Neural cell (in vitro differentiated cells): Measurements from ENCODE around the gene TUBB2A. TPM values are rescaled to one million over a fixed set of nuclear protein-coding genes. Genes with fewer than 3 reads are reported as not detected.
A peak's percentile ranks its signal among the peaks of the same experiment; 100 is the strongest.

Experiments
- H2AFZ ChIP-seq: fragments of 200-600, 300-800 bp; sonication (generic), shearing (Covaris generic); 2 replicates; pipeline ENCODE4 v1.6.0; 2014; ENCODE audit warnings: low read depth, mild to moderate bottlenecking, antibody characterized with exemption, low read length, moderate library complexity
- H3F3A ChIP-seq: fragments of 200-600 bp; shearing (Covaris generic); 2 replicates; pipeline ENCODE4 v1.6.1; 2016; ENCODE audit warnings: mild to moderate bottlenecking, moderate library complexity, mixed read lengths, antibody characterized with exemption, low read length; ENCODE audit not compliant: insufficient read depth, poor library complexity, severe bottlenecking
- H3K27ac ChIP-seq: fragments of 200-600, 300-800 bp; sonication (generic), shearing (Covaris generic); 2 replicates; pipeline ENCODE4 v1.5.1; 2014; ENCODE audit warnings: mild to moderate bottlenecking, low read length, moderate library complexity
- H3K27me3 ChIP-seq: fragments of 300-800, 200-600 bp; sonication (generic), shearing (Covaris generic); 2 replicates; pipeline ENCODE4 v1.6.0; 2014; ENCODE audit warnings: mild to moderate bottlenecking, low read depth, low read length, moderate library complexity; ENCODE audit not compliant: insufficient read depth
- H3K36me3 ChIP-seq: fragments of 300-800, 200-600 bp; sonication (generic), shearing (Covaris generic); 2 replicates; pipeline ENCODE4 v1.5.1; 2014; ENCODE audit warnings: mild to moderate bottlenecking, antibody characterized with exemption, low read length, moderate library complexity; ENCODE audit not compliant: insufficient read depth
- H3K4me2 ChIP-seq: fragments of 300-800, 200-600 bp; sonication (generic), shearing (Covaris generic); 2 replicates; pipeline ENCODE4 v1.6.0; 2014; ENCODE audit warnings: mild to moderate bottlenecking, low read length
- H3K4me3 ChIP-seq: fragments of 300-800, 200-600 bp; sonication (generic), shearing (Covaris generic); 2 replicates; pipeline ENCODE4 v1.5.1; 2014; ENCODE audit warnings: mild to moderate bottlenecking, low read length, moderate library complexity
- H3K79me2 ChIP-seq: fragments of 200-600 bp; shearing (Covaris generic); replicated peaks from 2 replicates; pipeline ENCODE4 v1.6.0; 2014; ENCODE audit warnings: mild to moderate bottlenecking, low read length, moderate library complexity; ENCODE audit not compliant: insufficient read depth
- H3K9ac ChIP-seq: fragments of 300-800, 200-600 bp; sonication (generic), shearing (Covaris generic); 2 replicates; pipeline ENCODE4 v1.6.1; 2016; ENCODE audit warnings: mild to moderate bottlenecking, low read length, mixed read lengths
- H3K9me2 ChIP-seq: fragments of 200-600 bp; shearing (Covaris generic); 2 replicates; pipeline ENCODE4 v1.6.1; 2016; ENCODE audit warnings: mild to moderate bottlenecking, low read length, mixed read lengths; ENCODE audit not compliant: insufficient read depth
- H3K9me3 ChIP-seq: fragments of 200-600, 300-800 bp; sonication (generic), shearing (Covaris generic); 2 replicates; pipeline ENCODE4 v1.6.1; 2016; ENCODE audit warnings: mild to moderate bottlenecking, mixed run types, low read length, moderate library complexity, mixed read lengths
- H4K20me1 ChIP-seq: fragments of 200-600 bp; shearing (Covaris generic); 2 replicates; pipeline ENCODE4 v1.6.1; 2016; ENCODE audit warnings: mild to moderate bottlenecking, mixed run types; ENCODE audit not compliant: insufficient read depth
- CTCF ChIP-seq: fragments of 450-650 bp; IDR thresholded peaks from 2 replicates; pipeline ENCODE4 v1.5.1; 2014; ENCODE audit warnings: antibody characterized with exemption, mild to moderate bottlenecking, moderate library complexity; ENCODE audit not compliant: poor library complexity, severe bottlenecking
- EP300 ChIP-seq: fragments of 450-650 bp; conservative IDR thresholded peaks from 2 replicates; pipeline ENCODE4 v1.6.1; 2014; ENCODE audit warnings: antibody characterized with exemption, mild to moderate bottlenecking, moderate library complexity; ENCODE audit not compliant: poor library complexity, severe bottlenecking
- EZH2 ChIP-seq: fragments of 200-600, 300-800 bp; shearing (Covaris generic), sonication (generic); IDR thresholded peaks from 2 replicates; pipeline ENCODE4 v1.6.1; 2014; ENCODE audit warnings: antibody characterized with exemption, low read length, borderline replicate concordance, mild to moderate bottlenecking; ENCODE audit not compliant: insufficient read depth, poor library complexity, severe bottlenecking
- MXI1 ChIP-seq: fragments of 450-650 bp; conservative IDR thresholded peaks from 2 replicates; pipeline ENCODE4 v1.6.1; 2014; ENCODE audit warnings: antibody characterized with exemption, mild to moderate bottlenecking; ENCODE audit not compliant: poor library complexity, severe bottlenecking
- POLR2AphosphoS5 ChIP-seq: IDR thresholded peaks from 2 replicates; pipeline ENCODE4 v1.6.1; 2012
- RAD21 ChIP-seq: fragments of 450-650 bp; conservative IDR thresholded peaks from 2 replicates; pipeline ENCODE4 v1.6.1; 2014; ENCODE audit warnings: antibody characterized with exemption, mild to moderate bottlenecking, moderate library complexity
- SMC3 ChIP-seq: fragments of 450-650 bp; conservative IDR thresholded peaks from 2 replicates; pipeline ENCODE4 v1.6.1; 2014; ENCODE audit warnings: antibody characterized with exemption, mild to moderate bottlenecking, moderate library complexity; ENCODE audit not compliant: poor library complexity
- TAF1 ChIP-seq: IDR thresholded peaks from 2 replicates; pipeline ENCODE4 v1.6.1; 2012; ENCODE audit warnings: low read depth
- polyA plus RNA-seq: library from polyadenylated mRNA; depleted of rRNA; stranded (reverse); fragments of >200 nt; gene quantifications from 2 replicates; pipeline ENCODE4 v1.2.3, GENCODE V29; 2014
- TF ChIP-seq, protein P1 (sequence below): IDR thresholded peaks from 2 replicates; pipeline ENCODE4 v1.6.1; 2012; ENCODE audit warnings: borderline replicate concordance

Gene TUBB2A
- polyA plus RNA-seq, 1 donor from 2014 or later: 1,088 TPM

DNA sequence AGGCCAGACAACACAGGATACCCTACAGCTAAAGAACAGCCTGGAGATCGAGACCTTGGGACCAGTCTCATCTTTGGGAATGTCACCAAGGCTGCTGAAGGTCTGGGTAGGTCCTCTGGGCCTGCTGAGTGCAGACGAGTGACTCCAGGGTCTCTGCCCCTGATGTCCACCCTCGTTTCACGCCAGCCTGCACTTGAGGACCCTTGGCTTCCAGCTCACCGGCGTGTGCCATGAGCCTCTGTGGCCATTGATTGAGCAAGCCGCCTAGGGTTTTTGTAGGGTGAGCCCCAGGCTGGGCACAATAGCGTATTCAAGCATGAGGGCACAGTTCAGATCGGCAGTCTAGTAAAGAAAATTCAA is 34.5 kb downstream of the TUBB2A start:
- Histone ChIP-seq H3F3A (no peaks in the 10 kb centered on the region), H3K36me3 (no peaks in the 10 kb centered on the region), H3K27me3 (no peaks in the 10 kb centered on the region), H3K79me2 (peaks cover 29% of the 10 kb centered on the region), H3K4me3 (no peak overlapping the region), H3K9me3 (no peaks in the 10 kb centered on the region), H3K4me2 (no peak overlapping the region), H3K9me2 (no peaks in the 10 kb centered on the region), H3K27ac (peak overlapping the region; percentile 38), H4K20me1 (no peaks in the 10 kb centered on the region), H2AFZ (no peak overlapping the region), H3K9ac (no peak overlapping the region)
- TF ChIP-seq SMC3 (no peak), EZH2 (no peak)

DNA sequence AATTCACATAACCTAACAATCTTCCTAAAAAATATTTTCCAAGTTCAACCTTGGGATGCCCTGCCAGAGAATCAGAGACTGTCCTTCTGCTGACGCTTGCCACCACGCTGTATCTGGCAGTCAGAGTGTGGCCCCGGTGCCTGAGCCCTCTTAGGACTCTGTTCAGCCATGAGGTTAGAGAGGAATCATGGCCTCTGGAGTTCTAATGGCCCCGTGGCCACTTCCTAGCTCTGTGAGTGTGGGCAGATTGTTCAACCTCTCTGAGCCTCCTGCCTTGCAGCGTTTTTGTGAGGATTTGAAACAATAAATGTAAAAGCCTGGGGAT is 36.6 kb downstream of the TUBB2A start:
- H3K27me3 ChIP-seq: no peaks in the 10 kb centered on the region
- no peaks in the 10 kb centered on the region for H3K36me3 ChIP-seq
- no peaks in the 10 kb centered on the region for H3K9me2 ChIP-seq
- H3F3A ChIP-seq: no peaks in the 10 kb centered on the region
- no peak overlapping the region for H3K4me2 ChIP-seq
- no peaks in the 10 kb centered on the region for H4K20me1 ChIP-seq
- no peak overlapping the region for H3K4me3 ChIP-seq
- H2AFZ ChIP-seq: no peak overlapping the region
- TF ChIP-seq EP300 (no peak), TAF1 (no peak), EZH2 (no peak), RAD21 (no peak), SMC3 (no peak), CTCF (no peak), MXI1 (no peak), POLR2AphosphoS5 (no peak)
- TF ChIP-seq, protein P1, sequence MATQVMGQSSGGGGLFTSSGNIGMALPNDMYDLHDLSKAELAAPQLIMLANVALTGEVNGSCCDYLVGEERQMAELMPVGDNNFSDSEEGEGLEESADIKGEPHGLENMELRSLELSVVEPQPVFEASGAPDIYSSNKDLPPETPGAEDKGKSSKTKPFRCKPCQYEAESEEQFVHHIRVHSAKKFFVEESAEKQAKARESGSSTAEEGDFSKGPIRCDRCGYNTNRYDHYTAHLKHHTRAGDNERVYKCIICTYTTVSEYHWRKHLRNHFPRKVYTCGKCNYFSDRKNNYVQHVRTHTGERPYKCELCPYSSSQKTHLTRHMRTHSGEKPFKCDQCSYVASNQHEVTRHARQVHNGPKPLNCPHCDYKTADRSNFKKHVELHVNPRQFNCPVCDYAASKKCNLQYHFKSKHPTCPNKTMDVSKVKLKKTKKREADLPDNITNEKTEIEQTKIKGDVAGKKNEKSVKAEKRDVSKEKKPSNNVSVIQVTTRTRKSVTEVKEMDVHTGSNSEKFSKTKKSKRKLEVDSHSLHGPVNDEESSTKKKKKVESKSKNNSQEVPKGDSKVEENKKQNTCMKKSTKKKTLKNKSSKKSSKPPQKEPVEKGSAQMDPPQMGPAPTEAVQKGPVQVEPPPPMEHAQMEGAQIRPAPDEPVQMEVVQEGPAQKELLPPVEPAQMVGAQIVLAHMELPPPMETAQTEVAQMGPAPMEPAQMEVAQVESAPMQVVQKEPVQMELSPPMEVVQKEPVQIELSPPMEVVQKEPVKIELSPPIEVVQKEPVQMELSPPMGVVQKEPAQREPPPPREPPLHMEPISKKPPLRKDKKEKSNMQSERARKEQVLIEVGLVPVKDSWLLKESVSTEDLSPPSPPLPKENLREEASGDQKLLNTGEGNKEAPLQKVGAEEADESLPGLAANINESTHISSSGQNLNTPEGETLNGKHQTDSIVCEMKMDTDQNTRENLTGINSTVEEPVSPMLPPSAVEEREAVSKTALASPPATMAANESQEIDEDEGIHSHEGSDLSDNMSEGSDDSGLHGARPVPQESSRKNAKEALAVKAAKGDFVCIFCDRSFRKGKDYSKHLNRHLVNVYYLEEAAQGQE: no peak
- no peak overlapping the region for H3K27ac ChIP-seq
- no peaks in the 10 kb centered on the region for H3K9me3 ChIP-seq
- peaks cover 29% of the 10 kb centered on the region for H3K79me2 ChIP-seq
- H3K9ac ChIP-seq: no peak overlapping the region

GRCh38 chr6:3119040-3119723 is 38.2 kb downstream of the TUBB2A start:
- Histone ChIP-seq H4K20me1 (no peaks in the 10 kb centered on the region), H2AFZ (peak overlapping the region; percentile 97), H3K4me2 (peak overlapping the region; percentile 72), H3F3A (no peaks in the 10 kb centered on the region), H3K9me3 (no peaks in the 10 kb centered on the region), H3K9ac (peak overlapping the region; percentile 96), H3K36me3 (no peaks in the 10 kb centered on the region), H3K9me2 (no peaks in the 10 kb centered on the region), H3K79me2 (peaks cover 23% of the 10 kb centered on the region), H3K27ac (peak overlapping the region; percentile 93), H3K27me3 (no peaks in the 10 kb centered on the region), H3K4me3 (peak overlapping the region; percentile 96)
- TF ChIP-seq SMC3: no peak
- TF ChIP-seq RAD21: peak; percentile 29
- TF ChIP-seq EZH2: no peak
- TF ChIP-seq, protein P1: no peak
- no peak for TF ChIP-seq CTCF
- no peak for TF ChIP-seq EP300
- no peak for TF ChIP-seq POLR2AphosphoS5
- TF ChIP-seq TAF1: no peak
